ENCODE results near the gene TENM4.

Gene TENM4

DNA sequence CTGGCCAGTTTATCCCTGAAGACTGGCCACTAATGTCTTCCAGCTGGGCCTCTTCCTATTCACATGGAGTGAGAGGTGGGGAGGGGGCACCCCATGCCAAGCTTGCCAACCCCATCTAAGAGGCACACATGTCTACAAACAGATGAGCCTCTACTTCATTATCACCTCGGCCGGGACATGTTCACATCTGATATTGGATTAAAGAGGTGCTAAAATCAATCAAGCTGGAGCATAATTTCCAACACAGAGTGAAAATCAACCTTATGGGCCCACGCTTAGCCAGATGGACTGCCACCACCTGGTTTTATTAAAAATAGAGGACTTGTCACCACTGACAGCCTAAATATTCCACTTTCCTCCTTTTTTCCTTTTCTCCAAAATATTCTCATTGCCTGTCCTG is 703.5 kb downstream of the TENM4 start:
- Histone ChIP-seq H3K36me3 (ENCODE audit: control insufficient read depth, insufficient read depth, low read length) (peaks cover 10% of the 10 kb centered on the region), H3K4me3 (ENCODE audit: extremely low read depth, insufficient read depth, low read length, poor library complexity, severe bottlenecking) (no peak overlapping the region), H3K4me1 (ENCODE audit: control insufficient read depth, insufficient read depth, low read length, poor library complexity, severe bottlenecking) (no peaks in the 10 kb centered on the region), H3K9me3 (ENCODE audit: control insufficient read depth, low read length) (no peaks in the 10 kb centered on the region), H3K27ac (ENCODE audit: low read depth, low read length, severe bottlenecking) (no peak overlapping the region)
- 96 to 100% methylated on average over 1 to 3 of the region's 3 CpGs for WGBS, 2 experiments (ENCODE audit: insufficient coverage in 2 of 2)

DNA sequence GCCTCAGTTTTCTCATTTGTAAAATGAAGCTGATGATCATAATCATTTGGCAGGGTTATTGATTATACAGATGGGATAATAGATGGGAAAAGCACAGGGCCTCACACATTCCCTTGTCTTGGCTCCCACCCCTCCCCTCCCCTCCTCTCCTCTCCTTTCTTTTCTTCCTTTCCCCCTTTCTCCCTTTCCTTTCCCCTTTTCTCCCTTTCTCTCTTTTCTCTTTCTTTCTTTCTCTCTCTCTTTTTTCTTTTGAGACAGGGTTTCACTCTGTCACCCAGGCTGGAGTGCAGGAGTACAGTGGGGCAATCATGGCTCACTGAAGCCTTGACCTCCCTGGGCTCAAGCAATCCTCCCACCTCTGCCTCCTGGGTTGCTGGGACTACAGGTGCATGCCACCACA is 705.1 kb downstream of the TENM4 start:
- Histone ChIP-seq H3K27ac (ENCODE audit: low read depth, low read length, severe bottlenecking) (no peak overlapping the region), H3K4me3 (ENCODE audit: extremely low read depth, insufficient read depth, low read length, poor library complexity, severe bottlenecking) (no peak overlapping the region), H3K4me1 (ENCODE audit: control insufficient read depth, insufficient read depth, low read length, poor library complexity, severe bottlenecking) (no peaks in the 10 kb centered on the region), H3K36me3 (ENCODE audit: control insufficient read depth, insufficient read depth, low read length) (peaks cover 10% of the 10 kb centered on the region), H3K9me3 (ENCODE audit: control insufficient read depth, low read length) (no peaks in the 10 kb centered on the region)

DNA sequence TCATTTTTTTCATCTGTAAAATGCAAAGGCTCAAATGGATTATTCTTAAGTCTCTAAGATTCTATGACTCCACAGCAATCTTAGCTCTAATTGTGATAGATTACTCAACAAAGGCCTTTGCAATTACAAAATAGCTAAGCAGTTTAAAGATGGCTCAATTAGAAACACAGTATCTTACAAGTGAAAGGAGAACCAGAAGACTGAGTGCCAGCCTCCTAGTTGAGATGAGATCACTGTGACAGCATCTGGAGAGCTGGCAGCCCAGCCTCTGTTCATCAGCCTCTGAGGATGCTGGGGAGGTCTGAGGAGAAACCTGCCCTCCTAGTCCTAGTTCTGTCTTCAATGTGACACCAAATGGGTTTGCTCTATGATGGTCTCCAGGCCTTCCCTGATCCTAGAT is 707.8 kb downstream of the TENM4 start:
- no peak overlapping the region for H3K27ac ChIP-seq (ENCODE audit: low read depth, low read length, severe bottlenecking)
- peaks cover 10% of the 10 kb centered on the region for H3K36me3 ChIP-seq (ENCODE audit: control insufficient read depth, insufficient read depth, low read length)
- H3K4me3 ChIP-seq (ENCODE audit: extremely low read depth, insufficient read depth, low read length, poor library complexity, severe bottlenecking): no peak overlapping the region
- no peaks in the 10 kb centered on the region for H3K9me3 ChIP-seq (ENCODE audit: control insufficient read depth, low read length)
- H3K4me1 ChIP-seq (ENCODE audit: control insufficient read depth, insufficient read depth, low read length, poor library complexity, severe bottlenecking): no peaks in the 10 kb centered on the region

DNA sequence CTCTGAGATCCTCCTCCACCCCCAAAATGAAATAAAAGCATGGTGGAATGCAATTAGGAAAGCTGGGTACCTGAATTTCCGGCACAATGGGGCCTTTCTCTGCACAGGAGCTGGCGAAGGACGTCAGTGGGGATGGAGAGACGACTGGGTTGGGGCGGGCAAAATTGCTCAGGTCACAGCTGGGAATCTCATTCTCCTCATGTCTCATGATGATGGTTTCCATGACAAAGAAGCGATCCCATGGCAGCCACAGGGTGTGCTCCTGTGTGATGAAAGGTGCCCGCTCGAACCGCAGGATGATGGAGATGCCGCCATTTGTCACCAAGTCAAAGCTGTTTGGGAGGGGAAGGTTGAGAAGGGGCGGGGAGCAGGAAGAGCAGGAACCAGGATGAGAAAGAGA is 708.6 kb downstream of the TENM4 start:
- H3K4me1 ChIP-seq (ENCODE audit: control insufficient read depth, insufficient read depth, low read length, poor library complexity, severe bottlenecking): no peaks in the 10 kb centered on the region
- H3K9me3 ChIP-seq (ENCODE audit: control insufficient read depth, low read length): no peaks in the 10 kb centered on the region
- WGBS, 2 experiments (ENCODE audit: insufficient coverage in 2 of 2): 85 to 89% methylated on average over 8 to 11 of the region's 11 CpGs
- no peak overlapping the region for H3K4me3 ChIP-seq (ENCODE audit: extremely low read depth, insufficient read depth, low read length, poor library complexity, severe bottlenecking)
- H3K27ac ChIP-seq (ENCODE audit: low read depth, low read length, severe bottlenecking): no peak overlapping the region
- H3K36me3 ChIP-seq (ENCODE audit: control insufficient read depth, insufficient read depth, low read length): peaks cover 5% of the 10 kb centered on the region

DNA sequence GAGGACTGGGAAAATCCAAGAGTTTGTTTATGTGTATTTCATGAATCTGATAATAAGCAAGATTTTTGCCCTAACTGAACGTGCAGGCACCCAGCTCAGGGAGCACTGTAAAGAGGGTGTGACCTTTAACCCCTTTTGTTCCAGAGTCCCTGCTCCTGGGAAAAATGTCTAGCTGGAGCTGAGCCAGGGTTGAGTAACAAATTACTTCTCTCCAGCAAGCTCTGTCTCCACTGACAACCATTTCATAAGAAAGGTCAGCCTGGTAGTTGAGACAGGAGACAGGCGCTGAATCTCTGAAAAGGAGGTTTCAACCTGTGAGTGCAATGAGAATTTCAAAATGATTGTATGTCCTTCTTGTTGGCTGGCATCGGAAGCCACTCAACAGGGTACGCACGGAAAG is 709.8 kb downstream of the TENM4 start:
- Histone ChIP-seq H3K4me1 (ENCODE audit: control insufficient read depth, insufficient read depth, low read length, poor library complexity, severe bottlenecking) (no peaks in the 10 kb centered on the region), H3K27ac (ENCODE audit: low read depth, low read length, severe bottlenecking) (no peak overlapping the region), H3K36me3 (ENCODE audit: control insufficient read depth, insufficient read depth, low read length) (peaks cover 2% of the 10 kb centered on the region), H3K9me3 (ENCODE audit: control insufficient read depth, low read length) (no peaks in the 10 kb centered on the region), H3K4me3 (ENCODE audit: extremely low read depth, insufficient read depth, low read length, poor library complexity, severe bottlenecking) (no peak overlapping the region)
- WGBS, 2 experiments (ENCODE audit: insufficient coverage in 2 of 2): 38 to 93% methylated on average over 1 to 4 of the region's 5 CpGs

DNA sequence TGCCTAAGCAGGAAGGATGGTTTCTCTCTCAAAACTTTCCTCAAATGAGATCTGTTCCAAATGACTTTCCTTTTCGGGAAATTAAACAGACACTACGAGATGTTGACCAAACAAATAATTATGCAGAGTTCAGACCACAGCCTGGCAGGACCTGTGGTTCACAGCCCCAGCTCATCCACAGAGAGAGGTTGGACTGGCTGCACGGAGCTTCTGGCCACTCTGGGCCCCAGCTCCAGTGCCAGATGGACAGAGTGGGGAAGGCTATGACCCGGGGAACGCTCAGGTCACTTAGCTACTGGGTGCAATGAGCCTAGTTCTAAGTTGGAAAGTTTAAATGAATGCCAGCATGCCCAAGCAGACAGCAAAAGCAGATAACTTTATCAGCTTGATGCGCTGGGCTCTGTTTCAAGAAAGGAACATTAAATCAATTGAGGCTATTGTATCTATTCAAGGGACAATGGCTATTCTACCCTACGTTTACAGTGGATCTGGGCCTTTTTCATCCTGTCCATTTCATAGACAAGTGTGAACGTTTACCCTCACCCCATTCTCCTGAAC is 710.5 kb downstream of the TENM4 start:
- Histone ChIP-seq H3K27ac (ENCODE audit: low read depth, low read length, severe bottlenecking) (no peak overlapping the region), H3K36me3 (ENCODE audit: control insufficient read depth, insufficient read depth, low read length) (peaks cover 8% of the 10 kb centered on the region), H3K9me3 (ENCODE audit: control insufficient read depth, low read length) (no peaks in the 10 kb centered on the region), H3K4me3 (ENCODE audit: extremely low read depth, insufficient read depth, low read length, poor library complexity, severe bottlenecking) (no peak overlapping the region), H3K4me1 (ENCODE audit: control insufficient read depth, insufficient read depth, low read length, poor library complexity, severe bottlenecking) (no peaks in the 10 kb centered on the region)
- WGBS, 2 experiments (ENCODE audit: insufficient coverage in 2 of 2): 67 to 81% methylated on average over 3 to 7 of the region's 8 CpGs

DNA sequence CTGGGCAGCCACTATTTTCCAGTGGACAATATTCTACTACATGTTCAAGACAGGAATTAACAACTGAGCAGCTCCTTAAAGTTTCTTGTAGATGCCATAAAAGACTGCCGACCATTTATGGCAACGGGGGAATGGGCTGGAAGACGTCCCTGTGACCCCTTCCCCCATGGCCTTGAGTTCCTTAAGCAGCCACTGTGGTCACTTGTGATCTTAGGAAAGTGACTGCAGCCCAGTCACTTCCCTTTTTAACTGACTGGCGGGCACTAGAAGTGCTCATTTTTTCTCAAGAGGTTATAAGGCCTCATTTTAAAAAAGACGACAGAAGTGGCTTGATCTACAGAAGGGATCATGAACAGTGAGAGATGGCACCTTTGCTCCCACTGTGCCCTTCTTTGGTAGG is 713.0 kb downstream of the TENM4 start:
- no peaks in the 10 kb centered on the region for H3K9me3 ChIP-seq (ENCODE audit: control insufficient read depth, low read length)
- H3K36me3 ChIP-seq (ENCODE audit: control insufficient read depth, insufficient read depth, low read length): peaks cover 15% of the 10 kb centered on the region
- H3K4me3 ChIP-seq (ENCODE audit: extremely low read depth, insufficient read depth, low read length, poor library complexity, severe bottlenecking): no peak overlapping the region
- WGBS, 2 experiments (ENCODE audit: insufficient coverage in 2 of 2): 88 to 91% methylated on average over 4 to 5 of the region's 5 CpGs
- no peak overlapping the region for H3K27ac ChIP-seq (ENCODE audit: low read depth, low read length, severe bottlenecking)
- no peaks in the 10 kb centered on the region for H3K4me1 ChIP-seq (ENCODE audit: control insufficient read depth, insufficient read depth, low read length, poor library complexity, severe bottlenecking)

DNA sequence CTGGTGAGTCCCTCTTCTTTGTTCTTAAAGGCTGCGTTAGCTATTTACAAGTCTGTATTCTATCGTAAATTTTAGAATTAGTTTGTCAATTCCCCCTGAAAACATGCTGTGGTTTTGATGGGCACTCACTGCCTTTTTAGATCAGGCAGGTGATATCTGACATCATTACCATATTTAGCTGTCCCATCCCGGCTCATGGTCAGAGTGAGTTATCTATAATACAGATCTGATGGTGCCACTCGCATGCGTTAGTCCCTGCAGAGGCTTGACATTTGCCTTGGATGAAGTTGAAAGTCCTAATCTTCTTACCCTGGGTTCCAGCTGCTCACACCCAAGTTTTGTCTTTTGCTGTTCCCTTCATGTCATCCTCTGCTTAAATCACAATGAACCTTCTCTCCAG is 715.6 kb downstream of the TENM4 start:
- Histone ChIP-seq H3K36me3 (ENCODE audit: control insufficient read depth, insufficient read depth, low read length) (peaks cover 38% of the 10 kb centered on the region), H3K4me1 (ENCODE audit: control insufficient read depth, insufficient read depth, low read length, poor library complexity, severe bottlenecking) (no peaks in the 10 kb centered on the region), H3K9me3 (ENCODE audit: control insufficient read depth, low read length) (no peaks in the 10 kb centered on the region), H3K4me3 (ENCODE audit: extremely low read depth, insufficient read depth, low read length, poor library complexity, severe bottlenecking) (no peak overlapping the region), H3K27ac (ENCODE audit: low read depth, low read length, severe bottlenecking) (no peak overlapping the region)
- WGBS, 2 experiments (ENCODE audit: insufficient coverage in 2 of 2): 87 to 93% methylated on average over 3 to 5 of the region's 5 CpGs

DNA sequence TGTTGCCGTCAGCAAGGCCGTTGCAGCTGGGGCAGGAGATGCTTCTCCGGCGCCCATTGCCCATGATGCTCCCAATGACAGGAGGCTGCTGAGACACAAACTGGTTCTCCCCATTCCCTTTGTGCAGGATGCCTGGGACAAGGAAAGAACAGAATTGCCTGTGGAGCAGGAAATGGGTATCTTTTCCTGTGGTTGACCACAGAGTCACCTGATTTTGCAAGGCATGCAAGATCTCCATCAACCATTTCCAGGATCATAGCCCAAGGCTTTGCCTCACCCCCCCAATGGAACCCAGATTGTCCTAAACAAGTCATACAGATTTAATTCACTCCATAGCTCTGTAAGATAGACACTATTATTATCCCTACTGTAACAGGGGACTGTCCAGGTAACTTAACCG is 718.0 kb downstream of the TENM4 start:
- 92 to 97% methylated on average over 5 of the region's 5 CpGs for WGBS, 2 experiments (ENCODE audit: insufficient coverage in 2 of 2)
- H3K4me3 ChIP-seq (ENCODE audit: extremely low read depth, insufficient read depth, low read length, poor library complexity, severe bottlenecking): no peak overlapping the region
- H3K36me3 ChIP-seq (ENCODE audit: control insufficient read depth, insufficient read depth, low read length): peaks cover 38% of the 10 kb centered on the region
- H3K4me1 ChIP-seq (ENCODE audit: control insufficient read depth, insufficient read depth, low read length, poor library complexity, severe bottlenecking): no peaks in the 10 kb centered on the region
- no peaks in the 10 kb centered on the region for H3K9me3 ChIP-seq (ENCODE audit: control insufficient read depth, low read length)
- no peak overlapping the region for H3K27ac ChIP-seq (ENCODE audit: low read depth, low read length, severe bottlenecking)

DNA sequence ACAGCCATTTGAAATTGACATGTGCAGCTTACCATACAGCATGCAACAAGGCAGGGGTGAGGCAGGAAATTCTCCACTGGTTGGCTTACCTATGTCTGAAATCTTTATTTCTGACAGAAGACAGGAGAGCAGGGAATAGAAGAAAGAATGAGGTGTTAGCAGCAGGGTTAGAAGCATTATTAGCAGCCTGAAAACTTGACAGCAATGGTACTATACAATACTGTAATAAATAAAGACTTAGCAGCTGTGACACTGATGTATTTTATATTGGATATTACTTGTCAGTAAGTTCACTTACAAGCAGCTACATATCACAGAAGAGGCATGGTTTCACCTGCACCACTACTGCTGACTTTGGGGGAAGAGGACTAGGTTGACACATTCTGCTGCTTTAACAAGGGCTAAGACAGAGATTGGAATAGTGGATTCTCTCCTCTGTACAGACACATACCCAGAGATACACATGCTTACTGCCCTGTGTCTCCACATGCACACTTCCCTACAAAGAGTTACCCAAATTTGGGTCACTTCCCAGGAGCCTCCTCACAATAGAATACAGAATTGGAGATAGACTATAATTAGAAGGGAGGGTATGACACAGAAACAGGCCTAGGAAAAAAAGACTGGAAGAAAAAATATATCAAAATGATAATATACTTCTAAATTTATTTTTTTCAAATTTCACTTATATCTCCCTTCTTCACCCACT is 720.4 kb downstream of the TENM4 start:
- Histone ChIP-seq H3K27ac (ENCODE audit: low read depth, low read length, severe bottlenecking) (no peak overlapping the region), H3K4me1 (ENCODE audit: control insufficient read depth, insufficient read depth, low read length, poor library complexity, severe bottlenecking) (peaks cover 3% of the 10 kb centered on the region), H3K4me3 (ENCODE audit: extremely low read depth, insufficient read depth, low read length, poor library complexity, severe bottlenecking) (no peak overlapping the region), H3K9me3 (ENCODE audit: control insufficient read depth, low read length) (no peaks in the 10 kb centered on the region), H3K36me3 (ENCODE audit: control insufficient read depth, insufficient read depth, low read length) (peaks cover 30% of the 10 kb centered on the region)

DNA sequence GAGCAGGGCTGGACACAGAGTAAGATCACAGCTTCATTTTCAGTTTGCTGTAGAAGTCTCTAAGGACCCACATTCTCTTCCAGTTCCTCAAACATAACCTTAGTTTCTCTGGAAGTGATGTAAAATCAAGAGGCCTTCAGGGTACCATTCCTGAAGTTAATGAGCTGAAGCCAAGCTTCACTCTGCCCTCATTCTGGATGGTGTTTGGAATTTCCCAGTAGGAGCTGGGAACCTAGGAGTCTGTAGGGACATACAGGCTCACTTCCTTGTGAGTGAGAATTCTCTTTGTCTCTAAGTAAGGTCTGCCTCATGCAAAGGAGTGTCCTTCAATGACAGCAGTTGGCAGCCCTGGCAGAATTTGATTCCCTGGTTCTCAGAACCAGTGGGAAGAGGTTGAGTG is 723.8 kb downstream of the TENM4 start:
- H3K4me3 ChIP-seq (ENCODE audit: extremely low read depth, insufficient read depth, low read length, poor library complexity, severe bottlenecking): no peak overlapping the region
- H3K27ac ChIP-seq (ENCODE audit: low read depth, low read length, severe bottlenecking): no peak overlapping the region
- H3K36me3 ChIP-seq (ENCODE audit: control insufficient read depth, insufficient read depth, low read length): peaks cover 16% of the 10 kb centered on the region

More for the DNA sequence above, 723.8 kb downstream of the TENM4 start:
- Histone ChIP-seq H3K4me1 (ENCODE audit: control insufficient read depth, insufficient read depth, low read length, poor library complexity, severe bottlenecking) (peaks cover 3% of the 10 kb centered on the region), H3K9me3 (ENCODE audit: control insufficient read depth, low read length) (no peaks in the 10 kb centered on the region)
